Stomach smooth muscle (tissue), 2 donors: Measurements from ENCODE around the gene ZMYND11.

Experiments
- H3K27ac ChIP-seq: one replicate; pipeline ENCODE4 v1.7.0; 2013; ENCODE audit warnings: mild to moderate bottlenecking, low read length, inconsistent platforms
- H3K27me3 ChIP-seq, 2 donors: one replicate each; pipeline ENCODE4 v1.7.0; 2013; ENCODE audit warnings: low read length in 2 of 2; ENCODE audit not compliant: insufficient read depth in 2 of 2, control insufficient read depth in 1 of 2
- H3K36me3 ChIP-seq, 2 donors: one replicate each; pipeline ENCODE4 v1.7.0; 2013; ENCODE audit warnings: low read length in 2 of 2; ENCODE audit not compliant: control insufficient read depth in 2 of 2, insufficient read depth in 2 of 2
- H3K4me1 ChIP-seq: one replicate; pipeline ENCODE4 v1.7.0; 2013; ENCODE audit warnings: low read length; ENCODE audit not compliant: control insufficient read depth, insufficient read depth
- H3K4me3 ChIP-seq, 2 donors: one replicate each; pipeline ENCODE4 v1.7.0; 2013; ENCODE audit warnings: low read length in 2 of 2
- H3K9ac ChIP-seq, 2 donors: one replicate each; pipeline ENCODE4 v1.7.0; 2013; ENCODE audit warnings: low read length in 2 of 2, mild to moderate bottlenecking in 1 of 2
- H3K9me3 ChIP-seq, 2 donors: one replicate each; pipeline ENCODE4 v1.7.0; 2013; ENCODE audit warnings: low read length in 2 of 2; ENCODE audit not compliant: control insufficient read depth in 2 of 2
- donor health status: healthy.
- donor health status: Pancreatic carcinoma.

The ZMYND11 gene

DNA sequence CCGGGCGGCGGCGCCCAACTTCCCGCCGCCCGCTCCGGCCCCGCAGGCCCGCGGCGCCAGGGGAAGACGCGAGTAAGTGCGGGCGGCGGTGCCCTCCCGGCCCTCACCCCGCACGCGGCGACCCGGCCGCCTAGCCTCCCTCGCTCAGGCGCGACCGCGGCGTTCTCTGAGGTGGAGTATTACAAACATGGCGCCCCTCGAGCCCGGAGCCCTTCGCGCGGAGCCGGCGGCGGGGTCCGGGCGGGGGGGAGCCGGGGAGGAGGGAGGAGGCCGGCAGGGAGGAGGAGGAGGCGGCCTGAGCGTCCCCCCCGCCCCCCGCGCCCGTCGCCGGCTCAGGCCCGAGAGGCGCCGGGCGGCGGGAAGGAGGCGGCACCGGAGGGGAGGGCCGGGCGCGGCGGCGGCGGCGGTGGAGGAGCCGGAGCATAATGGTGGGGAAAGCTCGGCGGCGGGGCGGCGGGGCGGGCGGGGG lies at the start of gene ZMYND11:
ZMYND11 (plus strand) TSS at position 324 of the 469 bp plus-strand sequence. CDS start 44,558 bp downstream, outside the sequence.
- Histone ChIP-seq H3K4me1 (peaks cover 25% of the 10 kb centered on the region), H3K9me3 (no peaks in the 10 kb centered on the region), H3K36me3 (no peaks in the 10 kb centered on the region), H3K27me3 (no peaks in the 10 kb centered on the region), H3K27ac (peak within 1 kb of the TSS; percentile 79), H3K9ac (peak within 1 kb of the TSS; percentile 84 to 87), H3K4me3 (peak within 1 kb of the TSS; percentile 87 to 94)

DNA sequence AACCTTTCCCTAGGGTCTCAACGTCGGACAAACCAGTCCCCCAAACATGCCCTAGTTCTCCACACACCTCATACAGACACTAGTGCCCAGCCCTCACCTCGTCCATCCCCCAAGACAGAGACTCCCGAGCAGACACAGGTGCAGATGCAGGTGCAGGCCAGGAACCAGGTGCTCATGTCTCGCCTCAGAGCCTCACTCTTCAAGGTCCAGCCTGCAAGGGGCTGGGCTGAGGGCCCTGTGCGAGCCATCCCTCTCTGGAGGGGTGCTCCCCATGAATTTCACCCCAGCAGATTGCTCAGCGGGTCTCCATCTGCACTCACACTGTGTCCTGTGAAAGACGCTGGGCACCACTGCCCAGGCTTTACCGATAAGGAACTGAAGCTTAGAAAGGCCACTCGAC lies 49.2 kb upstream of the ZMYND11 start:
- Histone ChIP-seq H3K9ac (no peak overlapping the region), H3K4me1 (no peaks in the 10 kb centered on the region), H3K36me3 (no peaks in the 10 kb centered on the region), H3K27ac (no peak overlapping the region), H3K27me3 (peaks cover 0 to 2% of the 10 kb centered on the region in 2 donors), H3K9me3 (no peaks in the 10 kb centered on the region), H3K4me3 (no peak overlapping the region)

DNA sequence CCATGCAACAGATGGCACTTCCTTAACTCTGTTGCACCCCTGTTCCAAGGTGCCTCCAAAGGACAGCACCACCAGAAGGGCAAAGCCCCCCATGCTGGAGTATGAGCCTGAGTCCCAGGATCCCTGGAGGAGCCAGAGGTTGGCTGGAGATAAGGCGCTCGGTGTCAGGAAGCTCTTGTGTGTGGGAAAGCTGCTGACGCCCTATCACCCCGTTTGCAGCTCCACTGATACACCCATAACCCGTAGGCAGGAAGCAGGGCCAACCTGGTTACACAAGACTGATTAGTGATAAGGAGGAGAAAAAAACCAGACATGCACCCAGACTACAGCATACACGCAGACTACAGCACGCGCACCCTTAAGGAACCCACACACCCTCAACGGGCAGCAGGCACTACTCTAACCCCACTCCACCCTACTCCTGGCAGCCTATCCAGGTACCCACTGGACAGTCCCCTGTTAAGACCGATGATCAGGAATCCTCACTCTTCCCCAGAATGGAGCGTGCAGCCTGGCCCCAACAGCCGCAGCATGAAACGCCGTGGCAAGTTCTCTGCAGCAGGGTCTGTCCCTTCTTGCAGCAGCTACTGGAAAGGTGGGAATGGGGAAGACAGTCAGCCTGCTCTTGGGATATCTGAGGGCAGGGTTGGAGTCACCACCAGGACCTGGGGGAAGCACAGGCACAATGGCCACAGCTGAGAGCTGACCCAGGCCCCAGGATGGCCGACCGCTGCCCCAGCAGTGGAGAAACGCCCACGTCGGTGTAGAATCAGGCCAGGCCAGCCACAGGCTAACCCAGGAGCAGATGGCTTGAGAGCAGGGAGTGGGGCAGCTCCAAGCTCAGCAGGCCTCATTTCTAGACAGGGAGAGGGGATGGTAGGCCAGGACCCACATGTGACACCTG lies 47.8 kb upstream of the ZMYND11 start:
- Histone ChIP-seq H3K27me3 (peaks cover 0 to 3% of the 10 kb centered on the region in 2 donors), H3K9me3 (no peaks in the 10 kb centered on the region), H3K4me1 (no peaks in the 10 kb centered on the region), H3K9ac (no peak overlapping the region), H3K27ac (no peak overlapping the region), H3K4me3 (no peak overlapping the region), H3K36me3 (no peaks in the 10 kb centered on the region)

DNA sequence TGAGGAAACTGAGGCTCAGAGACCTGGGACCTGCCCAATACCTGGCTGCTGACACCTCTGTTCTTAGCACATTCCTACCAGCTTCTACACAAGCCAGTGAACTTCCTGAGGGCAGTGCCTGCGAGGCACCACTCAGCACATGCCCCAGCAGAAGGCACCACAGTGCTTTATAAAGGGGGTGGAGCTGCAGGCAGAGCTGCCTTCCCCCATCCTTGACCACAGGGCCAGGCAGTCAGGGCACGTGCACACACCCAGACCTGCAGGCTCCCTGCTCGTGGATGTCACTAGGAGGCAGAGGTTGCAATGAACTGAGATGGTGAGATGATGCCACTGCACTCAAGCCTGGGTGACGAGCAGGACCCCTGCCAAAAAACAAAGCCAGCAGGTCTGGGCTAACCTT lies 47.0 kb upstream of the ZMYND11 start:
- Histone ChIP-seq H3K27me3 (peaks cover 0 to 2% of the 10 kb centered on the region in 2 donors), H3K9ac (no peak overlapping the region), H3K9me3 (no peaks in the 10 kb centered on the region), H3K27ac (no peak overlapping the region), H3K4me3 (no peak overlapping the region), H3K4me1 (no peaks in the 10 kb centered on the region), H3K36me3 (no peaks in the 10 kb centered on the region)

DNA sequence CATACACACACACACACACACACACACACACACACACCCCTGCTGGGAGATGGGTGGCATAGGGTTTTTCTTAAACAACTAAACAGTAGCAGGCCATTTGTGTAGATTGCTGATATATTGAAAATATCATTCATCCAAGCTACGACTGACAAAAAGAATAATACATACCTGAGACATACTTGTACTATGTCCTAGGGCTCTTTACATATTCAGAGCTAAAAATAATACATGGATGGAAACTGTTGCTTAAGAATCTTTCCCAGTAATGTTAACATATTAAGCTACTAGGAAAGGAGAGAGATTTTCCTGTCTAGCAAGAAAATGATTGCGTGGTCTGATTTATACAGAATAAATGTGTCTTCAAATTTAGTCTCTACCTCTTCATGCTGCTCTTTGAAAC lies 46.0 kb upstream of the ZMYND11 start:
- H3K4me1 ChIP-seq, result no peaks in the 10 kb centered on the region
- no peak overlapping the region for H3K4me3 ChIP-seq
- H3K9ac ChIP-seq, result no peak overlapping the region
- H3K27me3 ChIP-seq, result peaks cover 0 to 2% of the 10 kb centered on the region in 2 donors
- H3K36me3 ChIP-seq, result no peaks in the 10 kb centered on the region
- H3K27ac ChIP-seq, result no peak overlapping the region
- no peaks in the 10 kb centered on the region for H3K9me3 ChIP-seq

DNA sequence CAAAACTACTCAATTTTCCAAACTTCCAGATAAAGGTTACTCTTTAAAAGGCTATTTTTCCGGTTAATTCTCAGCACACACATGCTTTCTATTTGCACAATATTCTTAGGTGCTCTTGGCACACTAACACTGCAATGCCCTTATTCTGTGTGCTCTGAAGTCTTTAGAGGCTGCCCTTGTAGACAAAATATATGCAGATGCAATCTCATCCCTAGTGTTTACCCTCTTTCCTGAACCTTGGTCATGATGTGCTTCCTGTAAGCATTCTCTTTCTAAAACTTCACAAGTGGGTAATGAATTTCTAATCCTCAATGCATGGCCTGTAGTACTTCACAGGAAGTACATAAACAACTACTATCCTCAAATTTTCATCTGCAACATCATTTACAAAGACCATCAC lies 45.1 kb upstream of the ZMYND11 start:
- Histone ChIP-seq H3K27me3 (peaks cover 0 to 2% of the 10 kb centered on the region in 2 donors), H3K4me3 (no peak overlapping the region), H3K27ac (no peak overlapping the region), H3K4me1 (no peaks in the 10 kb centered on the region), H3K9ac (no peak overlapping the region), H3K36me3 (no peaks in the 10 kb centered on the region), H3K9me3 (no peaks in the 10 kb centered on the region)

DNA sequence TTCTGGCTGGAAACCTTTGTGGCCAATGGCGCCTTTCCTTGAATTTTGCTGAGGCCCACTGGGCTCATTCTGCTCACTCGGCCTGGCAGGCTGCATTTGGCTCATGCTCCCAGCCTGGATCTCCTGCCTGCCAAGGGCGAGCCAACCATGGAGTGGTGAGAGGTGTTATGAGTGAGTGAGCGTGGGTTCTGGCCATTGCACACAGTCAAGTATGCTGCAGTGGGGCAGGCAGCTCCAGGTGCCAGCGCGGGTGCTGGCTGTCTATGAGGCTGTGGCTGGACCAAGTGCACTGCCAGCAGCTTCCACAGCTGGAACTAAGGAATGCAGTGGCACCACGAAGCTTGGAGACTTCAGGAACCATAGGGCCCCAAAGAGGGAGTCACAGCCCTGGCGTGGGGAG lies 43.9 kb upstream of the ZMYND11 start:
- H3K27ac ChIP-seq, result no peak overlapping the region

DNA sequence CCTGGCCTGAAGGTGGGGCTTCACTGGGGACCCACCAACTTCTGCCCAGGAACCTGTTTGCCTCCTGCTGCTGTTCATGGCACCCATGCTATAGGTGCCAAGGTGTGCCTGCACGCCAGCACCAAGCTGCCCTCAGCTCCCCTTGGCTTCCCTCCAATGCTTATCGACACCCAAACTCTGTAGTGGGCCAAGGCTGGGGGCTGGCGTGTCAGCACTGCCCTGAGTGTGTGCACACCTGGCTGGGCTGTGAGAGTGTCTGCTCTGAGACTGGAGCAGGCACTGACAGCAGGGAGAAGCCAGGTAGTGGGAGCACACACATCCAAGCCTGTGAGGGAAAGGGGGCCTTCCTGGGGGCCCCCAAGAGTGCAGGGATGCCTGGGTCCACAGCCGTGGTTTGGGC lies 43.1 kb upstream of the ZMYND11 start:
- H3K9ac ChIP-seq, result no peak overlapping the region
- no peaks in the 10 kb centered on the region for H3K36me3 ChIP-seq
- H3K4me1 ChIP-seq, result no peaks in the 10 kb centered on the region
- H3K27me3 ChIP-seq, result peaks cover 0 to 2% of the 10 kb centered on the region in 2 donors
- peaks cover 5 to 6% of the 10 kb centered on the region in 2 donors for H3K9me3 ChIP-seq
- H3K4me3 ChIP-seq, result no peak overlapping the region
- no peak overlapping the region for H3K27ac ChIP-seq

More for the DNA sequence above, 43.9 kb upstream of the ZMYND11 start:
- Histone ChIP-seq H3K9ac (no peak overlapping the region), H3K27me3 (peaks cover 0 to 2% of the 10 kb centered on the region in 2 donors), H3K9me3 (peaks cover 3 to 6% of the 10 kb centered on the region in 2 donors), H3K36me3 (no peaks in the 10 kb centered on the region), H3K4me3 (no peak overlapping the region), H3K4me1 (no peaks in the 10 kb centered on the region)

DNA sequence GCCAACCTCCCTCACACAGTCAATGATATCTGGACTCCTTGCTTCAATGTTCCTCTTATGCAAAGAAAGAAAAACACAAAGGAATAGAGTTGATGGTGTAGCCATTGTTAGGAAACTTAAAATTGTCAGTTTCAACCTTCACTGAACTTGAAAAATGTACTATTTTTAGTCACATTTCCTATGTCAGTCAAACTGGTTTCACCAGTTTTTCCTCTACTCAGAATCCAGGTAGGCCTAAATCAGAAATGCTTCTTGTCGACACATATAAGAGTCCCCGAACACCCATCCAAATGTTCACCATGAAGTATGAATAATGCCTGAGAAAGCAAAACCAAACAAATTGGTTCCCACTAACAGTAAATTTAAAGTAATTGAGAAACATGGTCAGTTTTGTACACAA lies 42.4 kb upstream of the ZMYND11 start:
- H3K27me3 ChIP-seq, result peaks cover 0 to 2% of the 10 kb centered on the region in 2 donors
- no peak overlapping the region for H3K27ac ChIP-seq
- no peaks in the 10 kb centered on the region for H3K36me3 ChIP-seq
- no peak overlapping the region for H3K9ac ChIP-seq
- H3K4me3 ChIP-seq, result no peak overlapping the region
- no peaks in the 10 kb centered on the region for H3K4me1 ChIP-seq
- peaks cover 5 to 8% of the 10 kb centered on the region in 2 donors for H3K9me3 ChIP-seq

DNA sequence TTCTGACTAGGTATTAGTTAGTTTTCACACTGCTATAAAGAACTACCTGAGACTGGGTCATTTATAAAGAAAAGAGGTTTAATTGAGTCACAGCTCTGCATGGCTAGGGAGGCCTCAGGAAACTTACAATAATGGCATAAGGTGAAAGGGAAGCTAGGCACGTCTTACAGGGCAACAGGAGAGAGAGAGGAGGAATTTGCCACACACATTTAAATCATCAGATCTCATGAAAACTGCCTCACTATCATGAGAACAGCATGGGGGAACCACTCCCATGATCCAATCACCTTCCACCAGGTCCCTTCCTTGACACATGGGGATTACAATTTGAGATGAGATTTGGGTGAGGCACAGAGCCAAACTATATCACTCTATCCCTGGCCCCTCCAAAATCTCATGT lies 40.6 kb upstream of the ZMYND11 start:
- Histone ChIP-seq H3K4me1 (no peaks in the 10 kb centered on the region), H3K9me3 (peaks cover 5 to 8% of the 10 kb centered on the region in 2 donors), H3K27me3 (peaks cover 0 to 2% of the 10 kb centered on the region in 2 donors), H3K9ac (no peak overlapping the region), H3K27ac (no peak overlapping the region), H3K4me3 (no peak overlapping the region), H3K36me3 (no peaks in the 10 kb centered on the region)
